Osteocyte (in vitro differentiated cells): ENCODE results near the gene PHF21B. TPM values are rescaled to one million over a fixed set of nuclear protein-coding genes. Genes with fewer than 3 reads are reported as not detected.

Experiments used
- DNase-seq: peaks from one replicate; pipeline ENCODE4 v3.0.0; 2021; ENCODE audit warnings: mixed read lengths; ENCODE audit not compliant: unreplicated experiment; ENCODE audit errors: extremely low spot score
- H3K27ac Mint-ChIP-seq: one replicate; pipeline ENCODE4 v1.8.0; 2021; ENCODE audit warnings: mild to moderate bottlenecking, mixed read lengths; ENCODE audit not compliant: unreplicated experiment
- H3K27me3 Mint-ChIP-seq: one replicate; pipeline ENCODE4 v1.8.0; 2021; ENCODE audit warnings: mixed read lengths; ENCODE audit not compliant: unreplicated experiment
- H3K36me3 Mint-ChIP-seq: one replicate; pipeline ENCODE4 v1.8.0; 2021; ENCODE audit warnings: mixed read lengths; ENCODE audit not compliant: unreplicated experiment
- H3K4me1 Mint-ChIP-seq: one replicate; pipeline ENCODE4 v1.8.0; 2021; ENCODE audit warnings: mixed read lengths; ENCODE audit not compliant: unreplicated experiment
- H3K4me3 Mint-ChIP-seq: one replicate; pipeline ENCODE4 v1.8.0; 2021; ENCODE audit warnings: mild to moderate bottlenecking, moderate library complexity, mixed read lengths; ENCODE audit not compliant: unreplicated experiment
- H3K9me3 Mint-ChIP-seq: one replicate; pipeline ENCODE4 v1.8.0; 2021; ENCODE audit warnings: mixed read lengths; ENCODE audit not compliant: unreplicated experiment
- CTCF ChIP-seq: fragments of 200-600 bp; sonication (generic); IDR thresholded peaks from 2 replicates; pipeline ENCODE4 v1.5.0; 2021; ENCODE audit warnings: antibody characterized with exemption, mild to moderate bottlenecking, moderate library complexity
- total RNA-seq: library from RNA; stranded (reverse); gene quantifications from 2 replicates; pipeline ENCODE4 v1.2.1, GENCODE V29; 2021

PHF21B gene
- total RNA-seq, 1 donor from 2014 or later = 0.54 TPM

DNA sequence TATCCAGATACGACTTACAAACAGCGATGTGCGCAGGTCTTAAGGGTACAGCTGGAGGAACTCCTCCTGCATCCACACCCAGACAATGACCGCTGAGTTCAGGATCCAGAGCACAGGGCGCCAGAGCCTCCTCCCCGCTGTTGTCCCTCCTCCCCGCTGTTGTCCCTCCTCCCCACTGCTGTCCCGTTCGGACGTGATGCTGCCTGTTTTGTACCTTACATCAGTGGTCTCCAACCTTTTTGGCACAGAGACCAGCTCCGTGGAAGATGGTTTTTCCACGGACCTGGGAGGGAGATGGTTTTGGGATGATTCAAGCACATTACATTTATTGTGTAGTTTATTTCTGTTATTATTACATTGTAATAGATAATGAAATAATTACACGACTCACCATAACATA lies 62.0 kb downstream of the PHF21B start:
- no peaks in the 10 kb centered on the region for H3K9me3 Mint-ChIP-seq
- no peaks in the 10 kb centered on the region for H3K4me1 Mint-ChIP-seq
- no peaks in the 10 kb centered on the region for H3K36me3 Mint-ChIP-seq
- DNase-seq = no peak
- no peak overlapping the region for H3K27ac Mint-ChIP-seq
- peaks cover 5% of the 10 kb centered on the region for H3K27me3 Mint-ChIP-seq
- H3K4me3 Mint-ChIP-seq = no peak overlapping the region
- no peak for TF ChIP-seq CTCF

DNA sequence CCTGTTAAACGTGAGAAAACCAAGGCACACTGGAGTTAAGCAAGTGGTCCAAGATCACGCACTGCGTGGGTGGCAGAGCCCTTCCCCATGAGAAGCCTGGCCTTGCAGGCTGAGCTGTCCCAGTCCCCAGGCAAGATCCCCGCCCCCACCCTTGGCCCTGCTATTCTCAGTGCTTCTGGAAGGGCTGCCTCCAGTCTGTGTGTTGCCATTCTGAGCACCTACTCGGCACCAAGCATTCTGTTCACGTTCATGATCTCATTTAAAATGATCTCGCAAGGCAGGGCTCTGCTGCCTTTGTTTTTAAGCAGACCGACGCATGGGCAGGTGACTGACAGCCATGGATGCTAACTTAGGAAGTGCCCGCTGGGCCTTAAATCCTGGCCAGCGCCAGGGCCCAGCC lies 62.8 kb downstream of the PHF21B start:
- no peak overlapping the region for H3K4me3 Mint-ChIP-seq
- TF ChIP-seq CTCF = no peak
- H3K4me1 Mint-ChIP-seq = no peaks in the 10 kb centered on the region
- H3K36me3 Mint-ChIP-seq = no peaks in the 10 kb centered on the region
- no peaks in the 10 kb centered on the region for H3K27me3 Mint-ChIP-seq
- no peaks in the 10 kb centered on the region for H3K9me3 Mint-ChIP-seq
- H3K27ac Mint-ChIP-seq = no peak overlapping the region
- DNase-seq = no peak

DNA sequence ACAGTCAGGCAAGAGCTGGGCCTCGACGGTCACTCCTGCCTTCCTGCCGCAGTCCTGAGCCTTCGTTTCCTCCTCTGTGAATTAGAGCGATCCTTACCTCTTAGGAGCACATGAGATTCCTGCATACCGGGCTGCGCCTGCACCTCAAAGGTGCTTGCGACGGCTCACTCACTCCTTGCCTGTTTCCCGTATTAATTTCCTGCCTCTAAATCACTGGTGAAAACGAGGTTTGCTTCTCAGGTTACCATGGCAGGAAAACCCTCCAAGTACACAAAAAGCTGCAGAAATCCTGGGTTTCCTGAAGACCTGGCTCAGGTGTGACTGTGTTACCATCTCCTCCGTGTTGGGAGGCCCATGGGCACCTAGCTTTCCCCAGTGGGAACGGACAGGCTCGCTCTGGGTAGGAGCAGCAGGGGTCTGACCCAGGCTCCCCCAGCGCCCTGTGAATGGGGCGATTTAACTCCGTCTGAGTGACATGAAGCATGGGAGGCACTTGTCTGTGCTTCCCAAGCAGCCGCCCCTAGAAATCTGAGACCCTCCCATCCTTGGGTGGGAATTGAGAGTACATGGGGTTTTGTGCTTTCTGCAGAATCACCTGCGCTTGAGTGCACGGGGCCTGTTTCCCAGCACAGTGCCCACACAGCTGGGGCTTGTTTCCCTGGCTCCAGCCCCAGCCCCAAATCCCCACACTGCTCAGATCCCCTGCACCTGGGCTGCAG lies 64.8 kb downstream of the PHF21B start:
- H3K9me3 Mint-ChIP-seq = no peaks in the 10 kb centered on the region
- no peak overlapping the region for H3K27ac Mint-ChIP-seq
- no peaks in the 10 kb centered on the region for H3K27me3 Mint-ChIP-seq
- H3K4me1 Mint-ChIP-seq = no peaks in the 10 kb centered on the region
- H3K4me3 Mint-ChIP-seq = no peak overlapping the region
- TF ChIP-seq CTCF = no peak
- H3K36me3 Mint-ChIP-seq = no peaks in the 10 kb centered on the region
- no peak for DNase-seq

DNA sequence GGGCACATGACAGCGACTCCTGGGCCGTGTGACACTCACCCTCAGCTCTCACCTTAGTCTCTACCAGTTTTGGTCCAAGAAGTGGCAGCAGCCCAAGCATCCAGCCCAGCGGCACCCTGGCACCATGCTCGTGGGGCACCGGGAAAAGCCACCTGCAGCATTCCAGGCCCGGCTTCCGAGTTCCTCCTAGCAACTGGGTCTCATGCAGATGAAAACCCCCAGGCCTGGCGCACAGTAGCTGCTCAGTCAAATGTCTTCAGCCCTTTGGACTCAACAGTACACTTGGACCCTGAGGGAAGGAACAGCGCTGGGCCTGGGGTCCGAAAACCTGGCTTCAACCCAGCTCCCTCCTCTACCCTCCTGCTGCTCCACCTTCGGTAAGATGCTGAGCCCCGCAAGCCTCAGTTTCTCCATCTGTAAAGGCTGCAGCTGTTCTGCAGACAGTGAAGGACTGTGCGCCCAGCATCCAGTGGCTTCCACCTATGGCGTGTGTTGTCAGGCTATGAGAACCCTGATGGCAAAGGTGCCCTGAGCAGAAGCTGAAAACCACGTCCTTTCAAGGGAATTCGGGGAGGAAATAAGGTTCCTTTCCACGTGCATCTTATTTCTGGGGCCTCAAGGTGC lies 66.0 kb downstream of the PHF21B start:
- TF ChIP-seq CTCF = no peak
- H3K4me1 Mint-ChIP-seq = no peaks in the 10 kb centered on the region
- no peaks in the 10 kb centered on the region for H3K9me3 Mint-ChIP-seq
- no peak overlapping the region for H3K4me3 Mint-ChIP-seq
- no peak for DNase-seq
- H3K27ac Mint-ChIP-seq = no peak overlapping the region
- H3K27me3 Mint-ChIP-seq = peaks cover 2% of the 10 kb centered on the region
- no peaks in the 10 kb centered on the region for H3K36me3 Mint-ChIP-seq

GRCh38 chr22:44942979-44943700 lies 66.7 kb downstream of the PHF21B start:
- Mint-ChIP-seq H3K36me3 (no peaks in the 10 kb centered on the region), H3K9me3 (no peaks in the 10 kb centered on the region), H3K4me1 (no peaks in the 10 kb centered on the region), H3K4me3 (no peak overlapping the region), H3K27me3 (peaks cover 2% of the 10 kb centered on the region), H3K27ac (no peak overlapping the region)
- no peak for TF ChIP-seq CTCF
- DNase-seq = no peak
